Measurements from ENCODE around the gene SH3BP1.

DNA sequence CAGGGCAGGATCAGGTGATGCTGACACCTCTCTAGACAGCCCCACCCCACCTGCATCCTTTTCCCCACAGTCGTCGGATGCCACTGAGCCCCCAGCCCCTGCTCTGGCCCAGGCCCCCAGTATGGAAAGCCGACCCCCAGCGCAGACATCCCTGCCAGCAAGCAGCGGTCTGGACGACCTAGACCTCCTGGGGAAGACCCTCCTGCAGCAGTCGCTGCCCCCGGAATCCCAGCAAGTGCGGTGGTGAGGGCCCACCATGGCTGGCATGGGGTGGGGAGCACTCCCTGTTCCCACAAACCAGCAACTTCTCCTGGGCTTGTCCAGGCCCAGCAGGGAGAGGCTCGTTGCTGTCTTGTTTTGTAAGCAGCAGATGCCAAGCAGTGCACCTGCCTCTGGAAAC, 9.5 kb upstream of the SH3BP1 start:
- TF ChIP-seq CTCF (IDR thresholded peaks at IDR 0.05 in 2 of 3, conservative IDR thresholded peaks at IDR 0.05 in 1 of 3; ENCODE audit: insufficient read depth in 2 of 3, low read depth in 1 of 3, low read length in 3 of 3): no peak
- TF ChIP-seq, protein P1, sequence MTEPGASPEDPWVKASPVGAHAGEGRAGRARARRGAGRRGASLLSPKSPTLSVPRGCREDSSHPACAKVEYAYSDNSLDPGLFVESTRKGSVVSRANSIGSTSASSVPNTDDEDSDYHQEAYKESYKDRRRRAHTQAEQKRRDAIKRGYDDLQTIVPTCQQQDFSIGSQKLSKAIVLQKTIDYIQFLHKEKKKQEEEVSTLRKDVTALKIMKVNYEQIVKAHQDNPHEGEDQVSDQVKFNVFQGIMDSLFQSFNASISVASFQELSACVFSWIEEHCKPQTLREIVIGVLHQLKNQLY (CRISPR knock-in tag; conservative IDR thresholded peaks at IDR 0.05): no peak
- no peak for TF ChIP-seq CREB1 (IDR thresholded peaks at IDR 0.05)
- no peak for TF ChIP-seq CREB1 (CRISPR knock-in tag; IDR thresholded peaks at IDR 0.05)
